Subcutaneous adipose tissue (tissue), 4 donors: Measurements from ENCODE around the gene PAIP2B. TPM values are rescaled to one million over a fixed set of nuclear protein-coding genes. Genes with fewer than 3 reads are reported as not detected.

Experiments
- CTCF ChIP-seq: fragments of 450-650 bp; IDR thresholded peaks from one replicate; pipeline ENCODE4 v1.5.1; 2016; ENCODE audit warnings: low read depth, mild to moderate bottlenecking, control low read depth, antibody characterized with exemption, moderate library complexity
- total RNA-seq, 4 donors: library from RNA; depleted of rRNA; stranded (reverse); fragments of >200 nt; gene quantifications; one replicate each; pipeline ENCODE4 v1.1.0, GENCODE V29; 2016

Gene PAIP2B
- total RNA-seq, 4 donors from 2014 or later = 4.4 to 7.0 (median 5.4) TPM

GRCh38 chr2:71216501-71216900, 10.4 kb downstream of the PAIP2B start:
- TF ChIP-seq CTCF = no peak

DNA sequence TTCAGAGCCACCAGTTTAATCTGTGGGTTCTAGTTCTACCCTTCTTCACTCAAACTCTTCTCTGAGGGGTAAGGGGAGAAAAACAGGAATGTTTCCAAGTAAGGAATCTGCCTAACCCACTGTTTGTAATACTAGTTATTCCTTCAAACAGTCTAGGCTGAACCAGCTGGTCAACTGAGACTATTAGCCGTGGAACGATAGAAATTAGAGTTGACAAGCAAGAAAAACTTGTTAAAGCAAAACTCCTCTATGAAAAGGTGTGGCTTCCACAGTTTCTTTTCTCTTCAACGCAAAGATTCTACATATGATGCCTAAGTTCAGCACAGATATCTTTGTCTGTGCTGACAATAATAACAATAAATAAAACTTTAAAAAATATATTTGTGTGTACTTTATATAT, 11.5 kb downstream of the PAIP2B start:
- TF ChIP-seq CTCF = no peak

DNA sequence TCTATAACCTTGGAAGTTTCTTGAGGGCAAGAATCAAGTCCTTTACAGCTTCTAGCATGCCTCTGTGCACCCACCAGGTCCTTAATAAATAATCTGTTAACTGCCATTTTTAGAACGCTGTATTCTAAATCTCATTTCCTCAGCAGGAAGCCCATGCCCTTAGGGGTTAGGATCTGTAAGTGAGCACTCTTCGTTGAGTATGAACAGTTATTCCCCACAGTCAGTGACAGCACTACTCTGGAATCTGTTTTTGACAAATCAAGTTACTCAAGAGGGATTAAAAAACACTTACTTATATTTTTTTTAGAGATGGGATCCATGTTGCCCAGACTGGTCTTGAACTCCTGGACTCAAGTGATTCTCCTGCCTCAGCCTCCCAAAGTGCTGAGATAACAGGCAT, 14.6 kb downstream of the PAIP2B start:
- no peak for TF ChIP-seq CTCF

DNA sequence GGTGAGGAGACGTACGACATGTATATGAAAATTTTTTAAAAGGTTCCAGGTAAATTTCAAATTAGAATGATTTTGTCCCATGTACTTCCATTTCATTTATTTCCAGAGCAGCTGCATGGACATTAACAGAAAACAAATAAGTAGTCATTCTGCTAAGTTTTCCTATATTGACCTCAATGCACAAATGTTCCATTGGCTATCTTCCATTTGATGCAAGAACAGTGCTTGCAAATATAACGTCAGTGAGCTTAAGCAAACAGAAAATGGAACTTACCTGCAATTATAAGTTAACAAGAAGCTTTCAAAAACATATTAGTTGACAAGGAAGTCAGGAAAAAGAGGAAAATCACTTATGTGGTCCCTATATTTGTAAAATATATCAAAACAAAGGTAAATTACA, 16.6 kb downstream of the PAIP2B start:
- TF ChIP-seq CTCF = no peak

GRCh38 chr2:71208756-71209155, 18.1 kb downstream of the PAIP2B start:
- no peak for TF ChIP-seq CTCF

DNA sequence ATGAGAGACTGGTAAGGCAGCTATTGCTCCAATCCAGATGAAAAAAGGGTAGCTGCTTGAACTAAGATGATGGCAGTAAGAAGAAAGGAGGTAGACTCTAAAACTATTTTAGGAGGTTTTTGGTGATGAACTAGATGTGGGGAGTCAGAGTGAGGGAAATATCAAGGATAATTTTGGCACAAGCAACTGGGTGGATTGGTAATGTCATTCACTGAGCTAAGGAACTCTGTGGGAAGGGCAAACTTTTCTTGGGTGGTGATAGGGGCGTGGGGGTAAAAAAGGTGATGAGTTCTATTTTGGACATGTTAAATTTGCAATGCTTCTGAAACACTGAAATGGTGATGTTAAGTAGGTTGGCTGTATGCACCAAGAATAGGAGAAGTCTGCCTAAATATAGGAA, 19.3 kb downstream of the PAIP2B start:
- TF ChIP-seq CTCF = no peak

DNA sequence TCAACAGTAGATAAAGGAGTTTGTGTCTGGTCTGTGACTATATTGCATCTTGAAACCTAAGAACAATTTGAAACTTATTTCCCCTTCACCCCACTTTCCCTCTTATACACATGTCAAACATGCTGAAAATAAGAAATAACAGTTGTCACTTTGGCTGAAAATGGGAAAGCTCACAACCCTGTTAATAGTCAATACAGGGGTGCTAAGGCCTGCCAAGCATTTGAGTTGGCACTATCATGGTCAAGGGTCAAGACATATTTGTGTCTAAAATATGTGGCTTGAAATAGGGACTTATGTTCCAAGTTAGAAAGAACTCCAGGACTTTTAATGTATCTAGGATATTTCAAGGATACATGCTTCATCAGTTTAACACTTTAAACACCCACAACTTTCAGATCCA, 20.6 kb downstream of the PAIP2B start:
- TF ChIP-seq CTCF = no peak

DNA sequence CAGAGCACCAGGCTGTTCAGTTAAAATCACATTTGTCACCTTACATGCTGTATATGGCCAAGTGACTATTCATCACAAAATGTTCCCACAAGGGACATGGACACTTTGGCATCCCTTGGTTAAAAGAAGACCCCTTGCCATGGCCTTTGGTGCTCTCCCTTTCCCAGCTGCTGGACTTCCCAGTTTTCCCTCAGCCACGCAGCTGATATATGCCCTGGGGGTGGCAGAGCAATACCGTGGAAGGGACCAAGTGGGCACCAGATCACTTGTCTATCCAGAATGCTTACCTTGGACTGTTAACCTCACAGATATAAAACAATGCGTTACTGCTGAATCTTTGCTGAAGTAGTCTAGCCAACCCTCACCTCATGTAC, 35.3 kb downstream of the PAIP2B start:
- TF ChIP-seq CTCF = no peak
